HepG2 (cell line): ENCODE results near the gene BEST2. TPM values are rescaled to one million over a fixed set of nuclear protein-coding genes. Genes with fewer than 3 reads are reported as not detected.

Experiments used
- ADNP ChIP-seq: sonication (generic); formaldehyde crosslinking; IDR thresholded peaks from 2 replicates; pipeline ENCODE4 v1.4.0; 2020; ENCODE audit warnings: missing genetic modification reagents
- BHLHE40 ChIP-seq: IDR thresholded peaks from 2 replicates; pipeline ENCODE4 v1.6.1; 2011; ENCODE audit warnings: low read length, improper control_type of control experiment
- CTCF ChIP-seq: sonication (generic); formaldehyde crosslinking; IDR thresholded peaks from 2 replicates; pipeline ENCODE4 v1.5.0; 2020; ENCODE audit warnings: mild to moderate bottlenecking, missing genetic modification reagents, moderate library complexity
- FOXA3 ChIP-seq: IDR thresholded peaks from 2 replicates; pipeline ENCODE4 v1.6.1; 2016; ENCODE audit warnings: missing genetic modification reagents, missing compliant biosample characterization
- KLF16 ChIP-seq, 2 experiments: sonication (generic) in 1 of 2; formaldehyde crosslinking in 1 of 2; IDR thresholded peaks; 2 replicates each; pipeline versions ENCODE4 v1.6.1 to v1.8.0; 2016 to 2023; ENCODE audit warnings: missing genetic modification reagents in 2 of 2, missing compliant biosample characterization in 1 of 2
- KLF9 ChIP-seq: IDR thresholded peaks from 2 replicates; pipeline ENCODE4 v1.6.1; 2016; ENCODE audit warnings: low read depth
- NFYB ChIP-seq: sonication (generic); formaldehyde crosslinking; IDR thresholded peaks from 2 replicates; pipeline ENCODE4 v1.4.0; 2020; ENCODE audit warnings: missing genetic modification reagents
- SALL2 ChIP-seq: sonication (generic); formaldehyde crosslinking; IDR thresholded peaks from 2 replicates; pipeline ENCODE4 v1.8.1; 2023; ENCODE audit warnings: mild to moderate bottlenecking, missing genetic modification reagents, inconsistent platforms
- SAP130 ChIP-seq: IDR thresholded peaks from 2 replicates; pipeline ENCODE4 v1.6.1; 2016; ENCODE audit warnings: low read depth
- TAF1 ChIP-seq: sonication (generic); formaldehyde crosslinking; IDR thresholded peaks from 2 replicates; pipeline ENCODE4 v1.4.0; 2020; ENCODE audit warnings: missing genetic modification reagents
- XRCC5 ChIP-seq: fragments of 200-400 bp; formaldehyde crosslinking; optimal IDR thresholded peaks from 2 replicates; pipeline ENCODE3; 2017; ENCODE audit warnings: mild to moderate bottlenecking, low read length
- ZFX ChIP-seq: sonication (generic); formaldehyde crosslinking; IDR thresholded peaks from 2 replicates; pipeline ENCODE4 v1.4.0; 2020; ENCODE audit warnings: mild to moderate bottlenecking, low read depth, missing genetic modification reagents, moderate library complexity
- ZNF142 ChIP-seq: sonication (generic); formaldehyde crosslinking; IDR thresholded peaks from 2 replicates; pipeline ENCODE4 v1.4.0; 2020; ENCODE audit warnings: missing genetic modification reagents
- ZNF281 ChIP-seq: sonication (generic); formaldehyde crosslinking; IDR thresholded peaks from 2 replicates; pipeline ENCODE4 v1.4.0; 2020; ENCODE audit warnings: missing genetic modification reagents, borderline replicate concordance
- ZNF513 ChIP-seq: sonication (generic); formaldehyde crosslinking; conservative IDR thresholded peaks from 2 replicates; pipeline ENCODE4 v1.5.0; 2020; ENCODE audit warnings: missing genetic modification reagents
- ZNF772 ChIP-seq: sonication (generic); formaldehyde crosslinking; IDR thresholded peaks from 2 replicates; pipeline ENCODE4 v1.5.0; 2020; ENCODE audit warnings: mild to moderate bottlenecking, missing genetic modification reagents
- polyA plus RNA-seq, 8 experiments: library from polyadenylated mRNA; depleted of rRNA in 3 of 8; stranded (reverse) in 7 of 8; unstranded in 1 of 8; fragments of >200 nt; fragmentation: Illumina TruSeq in 4 of 8; extraction: Trizol in 4 of 8; gene quantifications; 2 replicates each; pipeline versions ENCODE4 v1.2.1 to v1.2.3, GENCODE V29; 2011 to 2016; ENCODE audit warnings: low read depth in 4 of 8, missing spikeins in 1 of 8, mixed read lengths in 1 of 8; ENCODE audit not compliant: insufficient read depth in 1 of 8
- total RNA-seq, 5 experiments: library from RNA; depleted of rRNA; stranded (reverse); fragments of >200 nt; fragmentation: Illumina TruSeq; extraction: Trizol; gene quantifications; 2 replicates each; pipeline ENCODE4 v1.2.3, GENCODE V29; 2016; ENCODE audit warnings: low read depth in 1 of 5

Gene BEST2
- total and polyA plus RNA-seq, 2 of the 13 experiments (the other 11 are each of a cell fraction or from before 2014, with no cell fraction given) = not detected

- TF ChIP-seq XRCC5 = peak; percentile 36
- TF ChIP-seq ZNF281 (CRISPR knock-in tag) = peak; percentile 57; the same call in 1 of the 2 replicates
- TF ChIP-seq NFYB (CRISPR knock-in tag) = no peak; the same call in 1 of the 2 replicates
- 0 out of 2 replicates have a peak, but pooled peaks have one; percentile 20 for TF ChIP-seq ADNP (CRISPR knock-in tag)
- peak; percentile 77 for TF ChIP-seq ZNF142 (CRISPR knock-in tag)
- peak; percentile 23; the same call in 1 of the 2 replicates for TF ChIP-seq CTCF (CRISPR knock-in tag)
- TF ChIP-seq SALL2 = peak; percentile 92
- TF ChIP-seq ZNF513 = peak; percentile 94
- TF ChIP-seq FOXA3 = peak; percentile 52
- TF ChIP-seq KLF9 (CRISPR knock-in tag) = no peak
- TF ChIP-seq SAP130 (CRISPR knock-in tag) = peak; percentile 86
- peak; percentile 79; the same call in 1 of the 2 replicates for TF ChIP-seq ZNF772 (CRISPR knock-in tag)
- peak; percentile 99 for TF ChIP-seq ZFX (CRISPR knock-in tag)
- TF ChIP-seq KLF16 (CRISPR knock-in tag; IDR thresholded peaks at IDR 0.05) = peak; percentile 46 to 83; a peak in 1 of 4 replicates
- peak; percentile 98 for TF ChIP-seq TAF1 (CRISPR knock-in tag)
- TF ChIP-seq BHLHE40 = peak; percentile 98
These were observed 50.1 kb downstream of the BEST2 start, which contains the start of the genes PRDX2 and THSD8 (continued) for GRCh38 chr19:12801466-12802266.
